Coronary artery (tissue), 2 donors: ENCODE measurements around the gene AKAP10.
"Not testable (repeated sequence)": the region's sequence is repeated elsewhere in the genome, so short reads cannot be mapped to it uniquely, and the experiment has no call there.

Experiments
- DNase-seq: peaks from one replicate; pipeline ENCODE4 v3.0.0-alpha.2; 2017; ENCODE audit warnings: low spot score
- H3K27ac ChIP-seq, 2 donors: fragments of 200-600 bp; sonication (generic); one replicate each; pipeline ENCODE4 v1.5.1; 2016 to 2019
- H3K4me3 ChIP-seq: fragments of 200-600 bp; sonication (generic); 2 replicates; pipeline ENCODE4 v1.5.1; 2016; ENCODE audit warnings: mild to moderate bottlenecking, moderate library complexity
- TF ChIP-seq, protein P1 (sequence below): fragments of 200-600 bp; sonication (generic); IDR thresholded peaks from one replicate; pipeline ENCODE4 v1.5.1; 2019; ENCODE audit warnings: antibody characterized with exemption

Gene AKAP10

DNA sequence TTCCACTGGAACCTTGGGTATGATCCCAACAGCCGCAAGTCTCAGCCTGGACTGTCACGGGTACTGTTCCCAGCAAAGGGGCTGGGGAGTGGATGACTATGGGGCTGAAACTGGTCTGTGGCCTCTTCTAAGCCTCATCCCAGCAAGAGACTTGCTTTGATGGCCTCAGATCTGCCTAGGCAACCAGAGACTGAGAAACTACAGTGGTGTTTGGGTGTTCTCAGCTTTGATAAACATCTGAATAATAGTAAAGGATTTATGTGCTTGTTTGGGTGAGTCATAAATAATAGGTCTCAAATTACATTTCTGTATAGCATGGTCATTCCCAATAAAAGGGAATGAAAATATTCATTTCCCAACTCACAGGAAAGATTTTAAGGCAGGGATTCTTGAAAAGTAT lies 79.7 kb downstream of the AKAP10 start:
- no peak for DNase-seq
- H3K4me3 ChIP-seq: no peak overlapping the region
- TF ChIP-seq, protein P1, sequence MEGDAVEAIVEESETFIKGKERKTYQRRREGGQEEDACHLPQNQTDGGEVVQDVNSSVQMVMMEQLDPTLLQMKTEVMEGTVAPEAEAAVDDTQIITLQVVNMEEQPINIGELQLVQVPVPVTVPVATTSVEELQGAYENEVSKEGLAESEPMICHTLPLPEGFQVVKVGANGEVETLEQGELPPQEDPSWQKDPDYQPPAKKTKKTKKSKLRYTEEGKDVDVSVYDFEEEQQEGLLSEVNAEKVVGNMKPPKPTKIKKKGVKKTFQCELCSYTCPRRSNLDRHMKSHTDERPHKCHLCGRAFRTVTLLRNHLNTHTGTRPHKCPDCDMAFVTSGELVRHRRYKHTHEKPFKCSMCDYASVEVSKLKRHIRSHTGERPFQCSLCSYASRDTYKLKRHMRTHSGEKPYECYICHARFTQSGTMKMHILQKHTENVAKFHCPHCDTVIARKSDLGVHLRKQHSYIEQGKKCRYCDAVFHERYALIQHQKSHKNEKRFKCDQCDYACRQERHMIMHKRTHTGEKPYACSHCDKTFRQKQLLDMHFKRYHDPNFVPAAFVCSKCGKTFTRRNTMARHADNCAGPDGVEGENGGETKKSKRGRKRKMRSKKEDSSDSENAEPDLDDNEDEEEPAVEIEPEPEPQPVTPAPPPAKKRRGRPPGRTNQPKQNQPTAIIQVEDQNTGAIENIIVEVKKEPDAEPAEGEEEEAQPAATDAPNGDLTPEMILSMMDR: no peak
- no peak overlapping the region for H3K27ac ChIP-seq

DNA sequence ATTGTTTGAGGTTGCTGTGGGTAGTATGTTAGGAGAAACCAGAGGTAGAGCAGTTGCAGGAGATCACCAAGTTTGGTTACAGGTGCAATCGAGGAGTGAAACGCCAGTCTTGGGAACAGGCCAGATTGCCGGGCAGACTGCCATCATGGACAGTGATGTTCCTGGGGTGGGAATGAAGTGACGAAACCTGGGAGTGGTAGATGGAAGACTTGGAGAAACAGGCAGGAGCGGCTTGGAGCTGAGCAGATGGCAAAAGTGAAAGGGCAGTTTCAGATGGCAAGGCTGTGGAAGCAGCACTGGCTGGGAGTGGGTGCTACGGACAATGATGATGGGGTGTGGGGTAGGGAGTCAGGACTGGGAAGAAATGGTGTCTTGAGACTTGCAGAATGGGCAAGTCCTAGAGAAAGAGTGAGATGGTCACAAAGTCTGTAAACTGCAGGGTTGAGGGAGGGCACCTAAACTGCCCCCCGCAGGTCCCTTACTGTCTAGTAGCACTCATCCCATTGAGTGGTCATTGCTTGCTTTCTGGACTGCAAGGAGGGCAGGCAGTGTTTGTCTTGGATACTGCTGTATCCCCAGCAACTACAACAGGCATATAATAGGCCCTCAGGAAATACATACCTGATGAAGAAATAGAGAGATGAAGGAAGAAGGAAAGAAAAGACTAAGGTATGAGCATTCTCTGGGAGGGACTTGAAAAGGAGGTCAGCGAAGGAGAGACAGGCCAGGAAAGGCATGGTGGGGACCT lies 80.4 kb downstream of the AKAP10 start:
- no peak for DNase-seq
- TF ChIP-seq, protein P1: no peak
- no peak overlapping the region for H3K27ac ChIP-seq
- no peak overlapping the region for H3K4me3 ChIP-seq

DNA sequence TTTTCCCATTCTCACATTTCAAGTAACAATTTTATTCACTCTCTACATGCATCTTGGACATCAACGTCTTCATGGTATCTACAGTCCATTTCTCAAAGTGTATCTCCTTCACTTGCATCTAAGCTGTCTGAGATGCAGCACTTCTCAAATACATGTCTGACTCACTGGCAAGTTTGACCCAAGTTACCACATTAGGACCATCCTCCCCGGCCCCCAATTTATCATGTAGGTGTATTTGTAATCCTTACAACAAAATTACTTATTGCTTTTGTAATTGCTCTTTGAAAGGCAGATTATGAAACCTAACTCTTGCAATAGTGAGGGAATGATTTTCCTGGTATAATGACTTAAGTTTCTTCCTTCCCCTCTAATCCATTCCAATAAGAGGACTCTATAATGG lies 80.9 kb downstream of the AKAP10 start:
- no peak overlapping the region for H3K27ac ChIP-seq
- no peak for DNase-seq
- TF ChIP-seq, protein P1: no peak
- no peak overlapping the region for H3K4me3 ChIP-seq

DNA sequence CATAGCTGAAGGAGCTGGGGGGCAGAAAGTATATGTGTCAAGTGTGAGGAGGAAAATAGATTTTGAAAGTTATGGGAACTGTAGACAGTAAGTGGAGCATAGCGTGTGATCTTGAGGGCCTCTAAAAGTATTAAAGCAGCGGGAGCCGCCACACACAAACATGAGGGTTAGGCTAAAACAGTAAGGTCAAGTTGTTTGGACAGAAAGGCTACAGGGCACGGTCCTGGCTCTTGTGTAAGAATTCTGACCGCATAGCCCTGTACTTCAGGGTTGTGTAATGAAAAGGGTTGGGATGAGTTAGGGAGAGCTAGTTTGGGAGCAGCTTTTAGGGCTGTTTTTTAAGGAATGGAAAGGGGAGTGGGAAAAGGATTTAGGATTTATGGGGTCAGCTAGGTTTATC lies 87.1 kb downstream of the AKAP10 start:
- not testable (repeated sequence) for DNase-seq, H3K4me3 ChIP-seq

DNA sequence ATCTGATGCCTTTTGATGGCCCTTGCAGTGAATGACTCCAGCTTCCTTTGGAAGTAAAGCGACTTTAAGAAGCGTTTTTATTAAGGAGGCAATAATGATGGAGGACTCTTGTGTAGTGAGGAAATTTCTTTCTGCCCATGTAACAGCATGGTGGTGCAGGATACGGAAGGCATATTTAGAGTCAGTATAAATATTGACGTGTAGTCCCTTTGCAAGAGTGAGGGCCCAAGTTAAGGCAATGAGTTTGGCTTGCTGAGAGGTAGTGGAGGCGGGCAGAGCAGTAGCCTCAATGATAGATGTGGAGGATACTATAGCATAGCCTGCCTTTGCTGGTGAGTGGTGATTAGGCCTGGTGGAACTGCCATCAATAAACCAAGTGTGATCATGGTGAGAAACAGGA lies 87.6 kb downstream of the AKAP10 start:
- H3K4me3 ChIP-seq, H3K27ac ChIP-seq, DNase-seq: not testable (repeated sequence)

More for the DNA sequence above, 87.1 kb downstream of the AKAP10 start:
- H3K27ac ChIP-seq: not testable (repeated sequence)

DNA sequence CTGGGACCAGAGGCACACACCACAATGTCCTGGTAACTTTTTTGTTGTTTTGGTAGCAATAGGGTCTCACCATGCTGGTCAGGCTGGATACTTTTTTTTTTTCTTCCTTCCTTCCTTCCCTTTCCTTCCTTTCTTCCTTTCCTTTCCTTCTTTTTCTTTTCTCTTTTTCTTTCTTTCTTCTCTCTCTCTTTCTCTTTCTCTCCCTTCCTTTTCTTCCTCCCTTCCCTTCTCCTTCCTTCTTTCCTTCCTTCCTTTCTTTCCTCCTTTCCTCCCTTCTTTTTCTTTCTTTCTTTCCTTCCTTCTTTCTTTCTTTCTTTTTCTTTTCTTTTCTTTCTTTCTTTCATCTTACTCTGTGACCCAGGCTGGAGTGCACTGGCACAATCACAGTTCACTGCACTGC lies 91.5 kb downstream of the AKAP10 start:
- TF ChIP-seq, protein P1: no peak
- H3K27ac ChIP-seq: no peak overlapping the region
- H3K4me3 ChIP-seq: no peak overlapping the region
- DNase-seq: no peak

DNA sequence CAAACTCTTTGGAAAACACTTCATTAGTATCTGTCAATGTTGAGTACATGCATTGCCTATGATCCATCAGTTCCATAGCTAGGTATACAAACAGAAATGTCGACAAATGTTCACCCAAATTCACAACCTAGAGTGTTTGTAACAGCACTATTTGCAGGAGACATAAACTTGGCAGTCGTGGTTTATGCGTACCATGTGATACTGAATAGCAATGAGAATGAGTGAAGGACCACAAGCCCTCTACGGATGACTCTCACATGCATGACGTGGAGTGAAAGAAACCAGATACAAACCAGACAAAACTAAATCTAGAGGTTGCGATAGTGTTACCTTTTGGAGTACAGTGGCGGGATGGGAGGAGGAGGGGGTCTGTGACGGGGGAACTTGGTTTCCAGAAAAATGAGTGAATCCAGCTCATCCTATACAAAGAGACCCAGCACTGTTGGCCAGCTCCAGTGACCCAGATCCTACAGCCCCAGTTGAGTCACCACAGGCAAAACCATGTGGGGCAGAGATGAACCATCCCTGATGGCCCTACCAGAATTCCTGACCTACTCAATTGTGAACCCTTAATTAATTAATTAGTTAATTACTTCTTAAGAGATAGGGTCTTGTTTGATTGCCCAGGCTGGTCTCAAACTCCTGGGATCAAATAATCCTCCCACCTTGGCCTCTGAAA lies 94.0 kb downstream of the AKAP10 start:
- Histone ChIP-seq H3K27ac (no peak overlapping the region), H3K4me3 (no peak overlapping the region)
- DNase-seq: no peak
- TF ChIP-seq, protein P1: no peak

DNA sequence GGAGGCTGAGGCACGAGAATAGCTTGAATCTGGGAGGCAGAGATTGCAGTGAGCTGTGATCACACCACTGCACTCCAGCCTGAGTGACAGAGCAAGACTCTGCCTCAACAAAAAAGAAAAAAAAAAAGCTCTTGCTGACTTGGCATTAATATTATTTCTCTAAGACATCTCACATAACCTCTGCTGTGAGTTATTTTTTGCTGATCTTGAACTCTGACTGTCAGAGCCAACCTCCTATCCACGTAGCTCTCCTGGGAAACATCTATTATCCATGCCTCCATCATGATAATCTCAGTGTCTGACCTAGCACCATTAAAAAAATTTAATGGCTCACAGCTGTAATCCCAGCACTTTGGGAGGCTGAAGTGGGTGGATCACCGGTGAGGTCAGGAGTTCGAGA lies 97.2 kb downstream of the AKAP10 start:
- TF ChIP-seq, protein P1: no peak
- Histone ChIP-seq H3K4me3 (no peak overlapping the region), H3K27ac (no peak overlapping the region)
- DNase-seq: no peak
